ENCODE data around the gene S100A5. TPM values are rescaled to one million over a fixed set of nuclear protein-coding genes. Genes with fewer than 3 reads are reported as not detected.

Gene S100A5
- total and polyA plus RNA-seq, 10 of the 15 experiments (the other 5 are each of a cell fraction or from before 2014, with no cell fraction given) = 0.47 to 0.75 (median 0.56) TPM; not detected in 6

DNA sequence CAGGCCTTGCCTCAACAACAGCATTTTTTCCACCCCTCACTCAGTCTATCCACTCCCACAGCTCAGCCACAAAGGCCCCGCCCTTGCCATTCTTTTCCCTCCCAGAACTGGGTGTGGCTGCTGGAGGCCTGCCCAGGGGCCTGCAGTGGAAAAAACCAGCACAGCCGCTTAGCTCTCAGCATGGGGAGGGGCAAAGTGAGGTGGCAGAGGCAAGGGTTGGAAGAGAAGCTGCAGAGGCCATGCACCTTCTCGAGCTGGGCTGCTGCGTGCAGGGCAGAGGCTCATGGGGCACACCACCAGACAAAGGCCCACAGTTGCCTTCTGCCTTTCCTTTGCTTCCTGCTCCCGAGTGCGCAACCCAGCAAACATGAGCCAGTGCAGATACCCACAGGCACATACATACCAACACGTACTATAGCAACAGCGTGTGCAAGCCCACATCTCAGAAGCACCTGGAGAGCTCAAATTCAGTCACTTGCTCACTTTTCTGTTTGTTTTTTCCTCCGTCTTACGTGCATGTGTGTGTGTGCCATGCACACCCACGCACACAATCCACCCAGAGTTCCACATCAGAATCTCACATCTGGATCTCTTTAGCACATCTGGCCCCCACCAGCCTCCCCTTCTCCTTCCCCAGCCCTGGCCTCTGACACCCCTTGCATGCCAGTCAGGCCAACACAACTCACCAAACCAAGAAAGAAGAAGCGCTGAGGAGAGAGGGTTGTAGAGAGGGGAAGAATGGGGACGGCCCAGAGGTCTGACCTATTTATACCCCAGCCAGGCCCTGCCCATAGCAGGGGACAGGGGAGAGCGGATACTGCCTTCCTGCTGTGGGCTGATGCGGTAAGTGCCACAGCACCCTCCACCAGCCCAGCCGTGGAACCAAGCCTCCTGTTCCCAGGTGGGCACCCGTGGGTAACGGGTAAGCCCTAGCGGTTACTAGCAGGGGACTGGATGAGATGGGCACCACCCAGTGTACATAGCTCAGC is 4.6 kb upstream of the S100A5 start, which contains the start of gene S100A4:
S100A4 (minus strand) TSS at position 740 of the 989 bp plus-strand sequence. CDS start 1,012 bp downstream, outside the sequence.
- FAIRE-seq (peak; percentile 65), DNase-seq (ENCODE audit: low read depth, low spot score) (peak; percentile 46), ATAC-seq (peak; percentile 85)
- no peak within 1 kb of the TSS for H3K4me3 ChIP-seq
- peak within 1 kb of the TSS; percentile 69 for H3K4me2 ChIP-seq (ENCODE audit: control insufficient read depth, insufficient read depth)
- intact Hi-C loops (cut with micrococcal nuclease; ENCODE audit: unreplicated experiment) = no loop called here
- ChIA-PET POLR2A (interaction anchor here (0.5 to 4.1 kb wide), 9 partner anchors 8 to 89 kb away, joined by 3 to 34 read pairs (median 4); partner anchors contain the start of genes S100A2 and S100A6), CTCF (interaction anchor here (0.6 to 4.3 kb wide), 13 partner anchors 8 to 193 kb away, joined by 3 to 46 read pairs (median 4); partner anchors contain the start of genes S100A2 and S100A6), SMC1A (ENCODE audit: uncharacterized antibody, unreplicated experiment) (interaction anchor here (0.7 to 3.4 kb wide), 11 partner anchors 8 to 203 kb away, joined by 3 to 18 read pairs (median 5); partner anchors contain the start of gene S100A6), RAD21 (ENCODE audit: unreplicated experiment) (interaction anchor here (0.7 to 3.5 kb wide), 8 partner anchors 11 to 114 kb away, joined by 3 to 38 read pairs (median 4); partner anchors contain the start of genes CHTOP, S100A2 and S100A6)
- no peaks in the 10 kb centered on the region for H3K27me3 ChIP-seq (replicated peaks in 1 of 2; ENCODE audit: control insufficient read depth in 2 of 2, insufficient read depth in 2 of 2, low read length in 1 of 2)
- H3K27ac ChIP-seq (ENCODE audit: control insufficient read depth, insufficient read depth) = no peak within 1 kb of the TSS
- no TSS peak for BruUV-seq (replicated peaks)
- H2AFZ ChIP-seq (ENCODE audit: control insufficient read depth, low read depth, low read length) = peak within 1 kb of the TSS; percentile 71
- H4K20me1 ChIP-seq (ENCODE audit: control insufficient read depth, insufficient read depth) = no peaks in the 10 kb centered on the region
- peaks cover 25% of the 10 kb centered on the region for H3K4me1 ChIP-seq (ENCODE audit: control insufficient read depth, insufficient read depth, low read length)
- 0 out of 2 replicates have a peak within 1 kb of the TSS, but pooled peaks have one; percentile 8 for H3K9ac ChIP-seq (ENCODE audit: control insufficient read depth, insufficient read depth, low read length)
- in situ Hi-C loops (cut with MboI) = no loop called here
- 24% methylated on average over 19 of the region's 19 CpGs for WGBS (ENCODE audit: insufficient coverage, insufficient replicate concordance, low lambda C conversion rate, missing lambda C conversion rate)
- H3K36me3 ChIP-seq (ENCODE audit: control insufficient read depth in 2 of 2, insufficient read depth in 2 of 2, low read length in 1 of 2) = no peaks in the 10 kb centered on the region
- no peaks in the 10 kb centered on the region for H3K79me2 ChIP-seq (ENCODE audit: control insufficient read depth, insufficient read depth, low read length)
- no peaks in the 10 kb centered on the region for H3K9me3 ChIP-seq (replicated peaks; ENCODE audit: control insufficient read depth, insufficient read depth, low read length)
- TF ChIP-seq CEBPB (IDR thresholded peaks at IDR 0.05; ENCODE audit: borderline replicate concordance in 1 of 2, low read depth in 2 of 2, low read length in 2 of 2) (no peak), NBN (IDR thresholded peaks at IDR 0.05) (0 out of 2 replicates have a peak, but pooled peaks have one; percentile 19), MEF2A (IDR thresholded peaks at IDR 0.05; ENCODE audit: insufficient read depth, low read depth, low read length) (no peak), RELA (IDR thresholded peaks at IDR 0.05; ENCODE audit: borderline replicate concordance, partially characterized antibody) (no peak), BCL3 (IDR thresholded peaks at IDR 0.05; ENCODE audit: borderline replicate concordance, insufficient read depth, low read depth, low read length, poor library complexity, severe bottlenecking) (no peak), CREB1 (IDR thresholded peaks at IDR 0.05; ENCODE audit: low read depth) (no peak), BHLHE40 (IDR thresholded peaks at IDR 0.05; ENCODE audit: borderline replicate concordance in 1 of 2, low read depth in 2 of 2, low read length in 1 of 2) (peak in 1 of 2 experiments; percentile 47; a peak in 1 of 4 replicates), ZNF217 (IDR thresholded peaks at IDR 0.05) (no peak), TBL1XR1 (IDR thresholded peaks at IDR 0.05; ENCODE audit: low read depth, low read length) (no peak), TCF12 (IDR thresholded peaks at IDR 0.05; ENCODE audit: low read depth, low read length) (peak; percentile 50; the same call in 1 of the 2 replicates), ZNF274 (IDR thresholded peaks at IDR 0.05; ENCODE audit: insufficient read depth, insufficient read length) (no peak)
- TF ChIP-seq, protein P1, sequence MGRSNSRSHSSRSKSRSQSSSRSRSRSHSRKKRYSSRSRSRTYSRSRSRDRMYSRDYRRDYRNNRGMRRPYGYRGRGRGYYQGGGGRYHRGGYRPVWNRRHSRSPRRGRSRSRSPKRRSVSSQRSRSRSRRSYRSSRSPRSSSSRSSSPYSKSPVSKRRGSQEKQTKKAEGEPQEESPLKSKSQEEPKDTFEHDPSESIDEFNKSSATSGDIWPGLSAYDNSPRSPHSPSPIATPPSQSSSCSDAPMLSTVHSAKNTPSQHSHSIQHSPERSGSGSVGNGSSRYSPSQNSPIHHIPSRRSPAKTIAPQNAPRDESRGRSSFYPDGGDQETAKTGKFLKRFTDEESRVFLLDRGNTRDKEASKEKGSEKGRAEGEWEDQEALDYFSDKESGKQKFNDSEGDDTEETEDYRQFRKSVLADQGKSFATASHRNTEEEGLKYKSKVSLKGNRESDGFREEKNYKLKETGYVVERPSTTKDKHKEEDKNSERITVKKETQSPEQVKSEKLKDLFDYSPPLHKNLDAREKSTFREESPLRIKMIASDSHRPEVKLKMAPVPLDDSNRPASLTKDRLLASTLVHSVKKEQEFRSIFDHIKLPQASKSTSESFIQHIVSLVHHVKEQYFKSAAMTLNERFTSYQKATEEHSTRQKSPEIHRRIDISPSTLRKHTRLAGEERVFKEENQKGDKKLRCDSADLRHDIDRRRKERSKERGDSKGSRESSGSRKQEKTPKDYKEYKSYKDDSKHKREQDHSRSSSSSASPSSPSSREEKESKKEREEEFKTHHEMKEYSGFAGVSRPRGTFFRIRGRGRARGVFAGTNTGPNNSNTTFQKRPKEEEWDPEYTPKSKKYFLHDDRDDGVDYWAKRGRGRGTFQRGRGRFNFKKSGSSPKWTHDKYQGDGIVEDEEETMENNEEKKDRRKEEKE (IDR thresholded peaks at IDR 0.05) = peak; percentile 66; the same call in 1 of the 2 replicates
- TF ChIP-seq, protein P2, sequence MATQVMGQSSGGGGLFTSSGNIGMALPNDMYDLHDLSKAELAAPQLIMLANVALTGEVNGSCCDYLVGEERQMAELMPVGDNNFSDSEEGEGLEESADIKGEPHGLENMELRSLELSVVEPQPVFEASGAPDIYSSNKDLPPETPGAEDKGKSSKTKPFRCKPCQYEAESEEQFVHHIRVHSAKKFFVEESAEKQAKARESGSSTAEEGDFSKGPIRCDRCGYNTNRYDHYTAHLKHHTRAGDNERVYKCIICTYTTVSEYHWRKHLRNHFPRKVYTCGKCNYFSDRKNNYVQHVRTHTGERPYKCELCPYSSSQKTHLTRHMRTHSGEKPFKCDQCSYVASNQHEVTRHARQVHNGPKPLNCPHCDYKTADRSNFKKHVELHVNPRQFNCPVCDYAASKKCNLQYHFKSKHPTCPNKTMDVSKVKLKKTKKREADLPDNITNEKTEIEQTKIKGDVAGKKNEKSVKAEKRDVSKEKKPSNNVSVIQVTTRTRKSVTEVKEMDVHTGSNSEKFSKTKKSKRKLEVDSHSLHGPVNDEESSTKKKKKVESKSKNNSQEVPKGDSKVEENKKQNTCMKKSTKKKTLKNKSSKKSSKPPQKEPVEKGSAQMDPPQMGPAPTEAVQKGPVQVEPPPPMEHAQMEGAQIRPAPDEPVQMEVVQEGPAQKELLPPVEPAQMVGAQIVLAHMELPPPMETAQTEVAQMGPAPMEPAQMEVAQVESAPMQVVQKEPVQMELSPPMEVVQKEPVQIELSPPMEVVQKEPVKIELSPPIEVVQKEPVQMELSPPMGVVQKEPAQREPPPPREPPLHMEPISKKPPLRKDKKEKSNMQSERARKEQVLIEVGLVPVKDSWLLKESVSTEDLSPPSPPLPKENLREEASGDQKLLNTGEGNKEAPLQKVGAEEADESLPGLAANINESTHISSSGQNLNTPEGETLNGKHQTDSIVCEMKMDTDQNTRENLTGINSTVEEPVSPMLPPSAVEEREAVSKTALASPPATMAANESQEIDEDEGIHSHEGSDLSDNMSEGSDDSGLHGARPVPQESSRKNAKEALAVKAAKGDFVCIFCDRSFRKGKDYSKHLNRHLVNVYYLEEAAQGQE (IDR thresholded peaks at IDR 0.05; ENCODE audit: low read depth, low read length) = no peak

Data from GM12878 (cell line).